SK-N-SH (cell line): ENCODE measurements around the gene DNMBP. TPM values are rescaled to one million over a fixed set of nuclear protein-coding genes. Genes with fewer than 3 reads are reported as not detected.

Experiments
- CTCF ChIA-PET: fragments of 300-600, 350-600 bp; formaldehyde crosslinking; extraction: SDS; loops from one replicate; lab custom pipeline; 2021; lab: Yijun Ruan, JAX
- POLR2A ChIA-PET: fragments of 350-600 bp; sonication (Branson Sonifier 250); formaldehyde crosslinking; extraction: SDS; loops from one replicate; lab custom pipeline; 2020; ENCODE audit warnings: antibody characterized with exemption, inconsistent platforms; lab: Yijun Ruan, JAX
- DNase-seq: peaks from one replicate; pipeline ENCODE4 v3.0.0; 2012
- H2AFZ ChIP-seq: fragments of 200-600 bp; sonication (generic); 2 replicates; pipeline ENCODE4 v1.8.1; 2016; ENCODE audit warnings: antibody characterized with exemption, mild to moderate bottlenecking, low read depth
- H3F3A ChIP-seq: fragments of 200-600 bp; sonication (generic); replicated peaks from 2 replicates; pipeline ENCODE3; 2016; ENCODE audit warnings: antibody characterized with exemption, mild to moderate bottlenecking; ENCODE audit not compliant: insufficient read depth
- H3K27ac ChIP-seq, 2 experiments: fragments of 200-500 bp in 1 of 2; fragments of 200-600 bp in 1 of 2; sonication (Bioruptor generic) in 1 of 2; sonication (generic), shearing (Covaris generic) in 1 of 2; 2 replicates each; pipeline versions ENCODE4 v1.5.1 to v1.6.1; 2014 to 2016; ENCODE audit warnings: low read depth in 2 of 2, inconsistent platforms in 1 of 2, low read length in 1 of 2, mild to moderate bottlenecking in 1 of 2, mixed read lengths in 1 of 2
- H3K27me3 ChIP-seq: fragments of 200-600 bp; sonication (generic), shearing (Covaris generic); 2 replicates; pipeline ENCODE4 v1.6.1; 2016; ENCODE audit warnings: mixed run types; ENCODE audit not compliant: insufficient read depth
- H3K36me3 ChIP-seq, 2 experiments: fragments of 200-500 bp in 1 of 2; fragments of 200-600 bp in 1 of 2; sonication (Bioruptor generic) in 1 of 2; sonication (generic) in 1 of 2; replicated peaks in 1 of 2; 2 replicates each; pipeline versions ENCODE3 to v1.5.1; 2014 to 2016; ENCODE audit warnings: low read length in 1 of 2, mild to moderate bottlenecking in 1 of 2; ENCODE audit not compliant: insufficient read depth in 2 of 2, control insufficient read depth in 1 of 2
- H3K4me1 ChIP-seq, 2 experiments: fragments of 200-500 bp in 1 of 2; fragments of 200-600 bp in 1 of 2; sonication (Bioruptor generic) in 1 of 2; sonication (generic), shearing (Covaris generic) in 1 of 2; 2 replicates each; pipeline versions ENCODE4 v1.5.1 to v1.6.1; 2014 to 2016; ENCODE audit warnings: low read depth in 1 of 2, low read length in 1 of 2, mixed run types in 1 of 2; ENCODE audit not compliant: insufficient read depth in 2 of 2, control insufficient read depth in 1 of 2
- H3K4me2 ChIP-seq: fragments of 200-600 bp; sonication (generic), shearing (Covaris generic); 2 replicates; pipeline ENCODE4 v1.6.1; 2017; ENCODE audit warnings: mixed run types
- H3K4me3 ChIP-seq, 2 experiments: fragments of 200-500 bp in 1 of 2; fragments of 200-600 bp in 1 of 2; sonication (Bioruptor generic) in 1 of 2; sonication (generic), shearing (Covaris generic) in 1 of 2; 2 replicates each; pipeline versions ENCODE4 v1.5.1 to v1.8.1; 2014 to 2016; ENCODE audit warnings: low read depth in 2 of 2, inconsistent platforms in 1 of 2, low read length in 1 of 2, mild to moderate bottlenecking in 1 of 2, mixed read lengths in 1 of 2, moderate library complexity in 1 of 2
- H3K79me2 ChIP-seq: fragments of 200-600 bp; sonication (generic); 2 replicates; pipeline ENCODE4 v1.8.1; 2017; ENCODE audit warnings: mild to moderate bottlenecking; ENCODE audit not compliant: insufficient read depth
- H3K9ac ChIP-seq: fragments of 200-600 bp; sonication (generic); 2 replicates; pipeline ENCODE4 v1.6.1; 2017; ENCODE audit warnings: mixed run types
- H3K9me2 ChIP-seq: fragments of 200-600 bp; sonication (generic); 2 replicates; pipeline ENCODE4 v1.6.1; 2017; ENCODE audit warnings: mixed run types
- H3K9me3 ChIP-seq: fragments of 200-600 bp; sonication (generic); 2 replicates; pipeline ENCODE4 v1.6.1; 2017; ENCODE audit warnings: mixed run types, mild to moderate bottlenecking, moderate library complexity
- H4K20me1 ChIP-seq: fragments of 200-600 bp; sonication (generic); 2 replicates; pipeline ENCODE4 v1.6.1; 2017; ENCODE audit warnings: mild to moderate bottlenecking, mixed run types; ENCODE audit not compliant: insufficient read depth
- ELF1 ChIP-seq: IDR thresholded peaks from 2 replicates; pipeline ENCODE4 v1.4.0; 2012
- FOXJ3 ChIP-seq: sonication (generic); formaldehyde crosslinking; IDR thresholded peaks from 2 replicates; pipeline ENCODE4 v1.5.1; 2020; ENCODE audit warnings: mild to moderate bottlenecking, missing genetic modification reagents
- JUND ChIP-seq: IDR thresholded peaks from 2 replicates; pipeline ENCODE4 v1.4.0; 2012
- NFIC ChIP-seq: IDR thresholded peaks from 2 replicates; pipeline ENCODE4 v1.4.0; 2012; ENCODE audit warnings: borderline replicate concordance
- NRF1 ChIP-seq: IDR thresholded peaks from 2 replicates; pipeline ENCODE4 v1.6.1; 2012; ENCODE audit warnings: low read depth, mild to moderate bottlenecking, low read length
- POLR2AphosphoS5 ChIP-seq: IDR thresholded peaks from 2 replicates; pipeline ENCODE4 v1.6.1; 2012; ENCODE audit warnings: low read depth, low read length
- SIN3A ChIP-seq: IDR thresholded peaks from 2 replicates; pipeline ENCODE4 v1.6.1; 2012; ENCODE audit warnings: low read depth, mild to moderate bottlenecking, low read length, moderate library complexity, borderline replicate concordance
- YY1 ChIP-seq: IDR thresholded peaks from 2 replicates; pipeline ENCODE4 v1.4.0; 2012; ENCODE audit warnings: low read depth, mild to moderate bottlenecking
- WGBS: methylation state at CpG from one replicate; pipeline ENCODE4 v1.1.6; 2017; ENCODE audit warnings: low lambda C conversion rate; 5-methylcytosine and 5-hydroxymethylcytosine counted together
- polyA plus RNA-seq, 3 experiments: library from polyadenylated mRNA; depleted of rRNA; stranded (reverse); fragments of >200 nt; gene quantifications; 2 replicates each; pipeline ENCODE4 v1.2.3, GENCODE V29; 2012
- TF ChIP-seq, protein P1 (sequence below): fragments of 150-350 bp; IDR thresholded peaks from 2 replicates; pipeline ENCODE4 v1.6.1; 2017; ENCODE audit warnings: antibody characterized with exemption, low read length, low read depth, borderline replicate concordance
- TF ChIP-seq, protein P2 (sequence below): IDR thresholded peaks from 2 replicates; pipeline ENCODE4; 2012
- TF ChIP-seq, protein P3 (sequence below): IDR thresholded peaks from 2 replicates; pipeline ENCODE4 v1.4.0; 2012; ENCODE audit warnings: low read depth
- TF ChIP-seq, protein P4 (sequence below): IDR thresholded peaks from 2 replicates; pipeline ENCODE4 v1.6.1; 2012; ENCODE audit warnings: mild to moderate bottlenecking, low read depth, low read length, moderate library complexity

Gene DNMBP
- polyA plus RNA-seq, 1 of the 3 experiments (the other 2 are of a cell fraction): 40.2 TPM

DNA sequence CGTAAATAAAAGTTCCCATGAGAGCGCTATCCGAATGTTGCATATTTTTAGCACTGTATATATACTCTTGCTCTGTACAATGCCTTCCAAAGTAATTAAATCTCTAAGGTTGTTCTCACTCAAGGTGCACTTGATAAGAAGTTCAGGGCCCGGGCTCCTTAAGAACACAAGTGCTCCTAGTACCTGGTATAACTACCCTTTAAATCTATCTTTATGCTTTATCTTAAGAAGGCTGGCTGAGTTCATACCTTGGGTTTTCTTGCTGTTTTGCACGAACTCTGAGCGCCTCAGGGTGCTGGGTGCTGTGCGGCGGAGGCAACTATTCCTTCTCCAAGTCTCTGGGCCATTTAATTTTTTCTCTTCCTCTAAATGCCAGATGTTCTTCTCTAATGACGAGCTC, 80.4 kb downstream of the DNMBP start:
- Histone ChIP-seq H3K79me2 (peaks cover 89% of the 10 kb centered on the region), H3K4me1 (peaks cover 6 to 48% of the 10 kb centered on the region in 2 experiments), H3K9ac (no peak overlapping the region), H2AFZ (no peak overlapping the region), H3F3A (peaks cover 45% of the 10 kb centered on the region), H3K4me3 (no peak overlapping the region), H3K36me3 (peaks cover 2 to 38% of the 10 kb centered on the region in 2 experiments), H3K9me3 (no peaks in the 10 kb centered on the region), H4K20me1 (peaks cover 31% of the 10 kb centered on the region), H3K27me3 (no peaks in the 10 kb centered on the region), H3K4me2 (no peak overlapping the region), H3K27ac (peak overlapping the region in 1 of 2 experiments; percentile 6; a peak in 1 of 4 replicates), H3K9me2 (no peaks in the 10 kb centered on the region)
- ChIA-PET POLR2A (no interaction called here), CTCF (interaction anchor here (0.5 to 1.0 kb wide), 4 partner anchors 12 to 1563 kb away, joined by 3 read pairs; no protein-coding TSS in a partner anchor)
- DNase-seq: no peak
- TF ChIP-seq POLR2AphosphoS5: no peak
- TF ChIP-seq, protein P1, sequence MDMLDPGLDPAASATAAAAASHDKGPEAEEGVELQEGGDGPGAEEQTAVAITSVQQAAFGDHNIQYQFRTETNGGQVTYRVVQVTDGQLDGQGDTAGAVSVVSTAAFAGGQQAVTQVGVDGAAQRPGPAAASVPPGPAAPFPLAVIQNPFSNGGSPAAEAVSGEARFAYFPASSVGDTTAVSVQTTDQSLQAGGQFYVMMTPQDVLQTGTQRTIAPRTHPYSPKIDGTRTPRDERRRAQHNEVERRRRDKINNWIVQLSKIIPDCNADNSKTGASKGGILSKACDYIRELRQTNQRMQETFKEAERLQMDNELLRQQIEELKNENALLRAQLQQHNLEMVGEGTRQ: no peak
- TF ChIP-seq, protein P2, sequence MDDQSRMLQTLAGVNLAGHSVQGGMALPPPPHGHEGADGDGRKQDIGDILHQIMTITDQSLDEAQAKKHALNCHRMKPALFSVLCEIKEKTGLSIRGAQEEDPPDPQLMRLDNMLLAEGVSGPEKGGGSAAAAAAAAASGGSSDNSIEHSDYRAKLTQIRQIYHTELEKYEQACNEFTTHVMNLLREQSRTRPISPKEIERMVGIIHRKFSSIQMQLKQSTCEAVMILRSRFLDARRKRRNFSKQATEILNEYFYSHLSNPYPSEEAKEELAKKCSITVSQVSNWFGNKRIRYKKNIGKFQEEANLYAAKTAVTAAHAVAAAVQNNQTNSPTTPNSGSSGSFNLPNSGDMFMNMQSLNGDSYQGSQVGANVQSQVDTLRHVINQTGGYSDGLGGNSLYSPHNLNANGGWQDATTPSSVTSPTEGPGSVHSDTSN: no peak
- WGBS: 95% methylated on average over 9 of the region's 9 CpGs

DNA sequence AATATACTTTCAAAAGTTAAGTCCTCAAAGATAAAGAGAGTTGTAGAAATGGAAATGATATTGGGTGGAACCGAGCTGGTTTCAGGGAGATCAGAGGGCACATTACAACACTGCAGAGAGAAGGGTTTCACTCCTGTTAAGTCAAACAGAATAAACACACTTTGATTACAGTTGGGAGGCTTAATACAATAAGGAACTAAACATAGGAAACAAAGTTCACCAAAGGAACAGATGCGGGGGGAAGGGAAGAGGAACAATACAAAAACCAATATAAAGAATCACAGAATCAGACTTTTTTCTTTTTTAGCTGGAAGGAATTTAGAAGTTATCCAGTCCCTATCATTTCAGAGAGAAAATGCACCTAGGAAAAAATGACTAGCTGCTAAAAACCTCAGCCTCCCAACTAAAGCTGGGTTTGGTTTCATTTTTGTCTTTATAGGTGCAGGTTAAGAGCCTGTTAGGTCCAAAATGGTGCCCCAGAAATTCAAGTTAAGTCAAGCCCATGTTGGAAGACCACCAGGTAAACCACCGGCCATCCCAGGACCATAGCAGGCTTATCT, 81.9 kb downstream of the DNMBP start:
- peaks cover 96% of the 10 kb centered on the region for H3K79me2 ChIP-seq
- WGBS: 74% methylated on average over 3 of the region's 3 CpGs
- no peaks in the 10 kb centered on the region for H3K9me2 ChIP-seq
- TF ChIP-seq SIN3A (no peak), NRF1 (no peak), ELF1 (no peak), JUND (no peak), FOXJ3 (CRISPR knock-in tag) (no peak), NFIC (no peak), YY1 (no peak)
- TF ChIP-seq, protein P3, sequence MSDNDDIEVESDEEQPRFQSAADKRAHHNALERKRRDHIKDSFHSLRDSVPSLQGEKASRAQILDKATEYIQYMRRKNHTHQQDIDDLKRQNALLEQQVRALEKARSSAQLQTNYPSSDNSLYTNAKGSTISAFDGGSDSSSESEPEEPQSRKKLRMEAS: no peak
- TF ChIP-seq, protein P4, sequence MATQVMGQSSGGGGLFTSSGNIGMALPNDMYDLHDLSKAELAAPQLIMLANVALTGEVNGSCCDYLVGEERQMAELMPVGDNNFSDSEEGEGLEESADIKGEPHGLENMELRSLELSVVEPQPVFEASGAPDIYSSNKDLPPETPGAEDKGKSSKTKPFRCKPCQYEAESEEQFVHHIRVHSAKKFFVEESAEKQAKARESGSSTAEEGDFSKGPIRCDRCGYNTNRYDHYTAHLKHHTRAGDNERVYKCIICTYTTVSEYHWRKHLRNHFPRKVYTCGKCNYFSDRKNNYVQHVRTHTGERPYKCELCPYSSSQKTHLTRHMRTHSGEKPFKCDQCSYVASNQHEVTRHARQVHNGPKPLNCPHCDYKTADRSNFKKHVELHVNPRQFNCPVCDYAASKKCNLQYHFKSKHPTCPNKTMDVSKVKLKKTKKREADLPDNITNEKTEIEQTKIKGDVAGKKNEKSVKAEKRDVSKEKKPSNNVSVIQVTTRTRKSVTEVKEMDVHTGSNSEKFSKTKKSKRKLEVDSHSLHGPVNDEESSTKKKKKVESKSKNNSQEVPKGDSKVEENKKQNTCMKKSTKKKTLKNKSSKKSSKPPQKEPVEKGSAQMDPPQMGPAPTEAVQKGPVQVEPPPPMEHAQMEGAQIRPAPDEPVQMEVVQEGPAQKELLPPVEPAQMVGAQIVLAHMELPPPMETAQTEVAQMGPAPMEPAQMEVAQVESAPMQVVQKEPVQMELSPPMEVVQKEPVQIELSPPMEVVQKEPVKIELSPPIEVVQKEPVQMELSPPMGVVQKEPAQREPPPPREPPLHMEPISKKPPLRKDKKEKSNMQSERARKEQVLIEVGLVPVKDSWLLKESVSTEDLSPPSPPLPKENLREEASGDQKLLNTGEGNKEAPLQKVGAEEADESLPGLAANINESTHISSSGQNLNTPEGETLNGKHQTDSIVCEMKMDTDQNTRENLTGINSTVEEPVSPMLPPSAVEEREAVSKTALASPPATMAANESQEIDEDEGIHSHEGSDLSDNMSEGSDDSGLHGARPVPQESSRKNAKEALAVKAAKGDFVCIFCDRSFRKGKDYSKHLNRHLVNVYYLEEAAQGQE: no peak
- no peak overlapping the region for H2AFZ ChIP-seq
- H3K9ac ChIP-seq: no peak overlapping the region
- no peaks in the 10 kb centered on the region for H3K9me3 ChIP-seq
- H3F3A ChIP-seq: peaks cover 34% of the 10 kb centered on the region
- peak overlapping the region; percentile 39 to 59; a peak in 3 of 4 replicates for H3K27ac ChIP-seq
- peaks cover 2 to 41% of the 10 kb centered on the region in 2 experiments for H3K36me3 ChIP-seq
- no peak overlapping the region for H3K4me3 ChIP-seq
- peak overlapping the region; percentile 36; the same call in 1 of the 2 replicates for H3K4me2 ChIP-seq
- CTCF ChIA-PET: no interaction called here
- DNase-seq: no peak
- H3K4me1 ChIP-seq: peaks cover 6 to 48% of the 10 kb centered on the region in 2 experiments
- H4K20me1 ChIP-seq: peaks cover 42% of the 10 kb centered on the region
- POLR2A ChIA-PET: no interaction called here
- no peaks in the 10 kb centered on the region for H3K27me3 ChIP-seq
